ENCODE data around the gene TSACC.

The TSACC gene

DNA sequence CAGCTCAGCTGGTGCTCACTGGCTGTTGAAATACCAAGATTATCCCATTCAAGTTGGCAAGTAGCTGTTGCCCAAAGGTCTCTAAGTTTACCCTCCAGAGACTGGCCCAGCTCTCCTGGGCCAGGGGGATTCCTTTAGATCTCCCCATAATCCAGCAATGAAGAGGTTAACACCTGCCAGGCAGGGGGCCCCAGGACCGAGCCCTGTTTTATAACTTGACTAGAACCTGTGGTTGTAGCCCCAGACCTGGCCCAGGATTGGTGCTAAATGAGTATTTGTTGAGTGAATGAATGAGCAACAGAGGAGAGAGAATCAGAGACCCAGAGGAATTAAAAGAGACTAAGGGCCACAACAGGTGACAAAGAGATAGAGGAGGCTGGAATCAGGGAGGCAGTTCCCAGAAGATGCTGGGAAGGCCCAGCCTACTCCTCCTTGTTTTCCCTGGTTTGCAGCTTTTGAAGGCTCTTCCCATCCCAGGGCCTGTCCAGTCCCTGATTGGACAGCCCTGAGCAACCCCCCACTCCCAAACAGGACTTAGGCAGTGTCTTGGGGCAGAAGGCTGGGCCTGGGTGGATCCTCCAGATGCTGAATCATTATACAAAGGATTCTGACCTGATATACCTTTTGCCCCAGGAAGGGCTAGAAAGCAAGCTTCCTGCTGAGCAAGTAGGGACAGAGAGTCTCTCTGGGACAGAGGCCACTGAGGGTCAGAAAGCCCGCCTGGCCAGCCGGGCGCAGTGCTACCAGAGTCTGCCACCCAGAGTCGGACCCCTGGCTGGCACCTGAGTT lies 28.2 kb downstream of the TSACC start:
- TF ChIP-seq, protein P1, sequence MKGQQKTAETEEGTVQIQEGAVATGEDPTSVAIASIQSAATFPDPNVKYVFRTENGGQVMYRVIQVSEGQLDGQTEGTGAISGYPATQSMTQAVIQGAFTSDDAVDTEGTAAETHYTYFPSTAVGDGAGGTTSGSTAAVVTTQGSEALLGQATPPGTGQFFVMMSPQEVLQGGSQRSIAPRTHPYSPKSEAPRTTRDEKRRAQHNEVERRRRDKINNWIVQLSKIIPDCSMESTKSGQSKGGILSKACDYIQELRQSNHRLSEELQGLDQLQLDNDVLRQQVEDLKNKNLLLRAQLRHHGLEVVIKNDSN (IDR thresholded peaks at IDR 0.05) = no peak
- TF ChIP-seq TCF12 (IDR thresholded peaks at IDR 0.05; ENCODE audit: low read depth) (no peak), CEBPB (IDR thresholded peaks at IDR 0.05) (no peak), CREB1 (IDR thresholded peaks at IDR 0.05; ENCODE audit: low read depth) (no peak), EGR1 (IDR thresholded peaks at IDR 0.05) (no peak), RAD21 (IDR thresholded peaks at IDR 0.05; ENCODE audit: low read depth) (no peak), EP300 (IDR thresholded peaks at IDR 0.05; ENCODE audit: borderline replicate concordance) (no peak), FOXM1 (IDR thresholded peaks at IDR 0.05; ENCODE audit: borderline replicate concordance, low read depth) (no peak), YY1 (IDR thresholded peaks at IDR 0.05; ENCODE audit: low read depth) (no peak), TAF1 (IDR thresholded peaks at IDR 0.05; ENCODE audit: low read depth) (no peak), TEAD4 (IDR thresholded peaks at IDR 0.05) (no peak), NFIC (IDR thresholded peaks at IDR 0.05) (no peak)
- TF ChIP-seq, protein P2, sequence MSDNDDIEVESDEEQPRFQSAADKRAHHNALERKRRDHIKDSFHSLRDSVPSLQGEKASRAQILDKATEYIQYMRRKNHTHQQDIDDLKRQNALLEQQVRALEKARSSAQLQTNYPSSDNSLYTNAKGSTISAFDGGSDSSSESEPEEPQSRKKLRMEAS (IDR thresholded peaks at IDR 0.05) = no peak

DNA sequence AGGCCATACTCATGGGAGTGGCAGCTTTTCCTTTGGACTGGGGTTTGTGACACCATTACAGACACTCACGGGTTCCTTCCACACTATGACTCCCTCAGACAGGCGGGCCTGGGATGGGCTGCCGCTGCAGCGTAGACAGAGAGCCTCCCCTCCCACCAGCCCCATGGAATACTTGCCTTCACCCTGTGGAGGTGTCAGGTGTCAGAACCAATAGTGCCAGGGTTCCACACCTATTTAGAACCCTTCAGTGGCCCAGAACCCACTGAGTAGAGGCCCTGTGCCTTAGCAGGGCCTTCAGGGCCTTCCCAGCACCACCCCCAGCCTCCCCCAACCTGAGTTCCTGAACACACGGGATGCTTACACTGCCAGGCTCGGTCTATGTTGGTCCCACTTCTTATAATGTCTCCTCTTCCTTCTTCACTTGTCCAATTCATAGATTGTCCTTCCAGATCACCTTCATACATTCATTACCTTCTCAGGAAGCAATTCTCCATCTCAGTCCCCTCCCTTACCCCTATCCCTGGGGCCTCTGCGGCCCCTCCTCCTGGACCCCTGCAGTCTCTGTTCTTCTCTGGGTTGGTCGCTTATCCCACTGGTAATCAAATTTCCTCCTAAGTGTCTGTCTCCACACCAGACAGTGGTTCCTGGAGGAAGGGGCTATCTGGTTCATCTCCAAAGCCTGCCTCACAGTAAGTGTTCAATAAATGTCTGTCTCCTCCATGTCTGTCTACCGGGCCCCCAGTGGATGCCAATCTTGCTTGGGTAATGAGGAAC lies 29.2 kb downstream of the TSACC start:
- TF ChIP-seq TCF12 (IDR thresholded peaks at IDR 0.05; ENCODE audit: low read depth) = no peak
- TF ChIP-seq, protein P3, sequence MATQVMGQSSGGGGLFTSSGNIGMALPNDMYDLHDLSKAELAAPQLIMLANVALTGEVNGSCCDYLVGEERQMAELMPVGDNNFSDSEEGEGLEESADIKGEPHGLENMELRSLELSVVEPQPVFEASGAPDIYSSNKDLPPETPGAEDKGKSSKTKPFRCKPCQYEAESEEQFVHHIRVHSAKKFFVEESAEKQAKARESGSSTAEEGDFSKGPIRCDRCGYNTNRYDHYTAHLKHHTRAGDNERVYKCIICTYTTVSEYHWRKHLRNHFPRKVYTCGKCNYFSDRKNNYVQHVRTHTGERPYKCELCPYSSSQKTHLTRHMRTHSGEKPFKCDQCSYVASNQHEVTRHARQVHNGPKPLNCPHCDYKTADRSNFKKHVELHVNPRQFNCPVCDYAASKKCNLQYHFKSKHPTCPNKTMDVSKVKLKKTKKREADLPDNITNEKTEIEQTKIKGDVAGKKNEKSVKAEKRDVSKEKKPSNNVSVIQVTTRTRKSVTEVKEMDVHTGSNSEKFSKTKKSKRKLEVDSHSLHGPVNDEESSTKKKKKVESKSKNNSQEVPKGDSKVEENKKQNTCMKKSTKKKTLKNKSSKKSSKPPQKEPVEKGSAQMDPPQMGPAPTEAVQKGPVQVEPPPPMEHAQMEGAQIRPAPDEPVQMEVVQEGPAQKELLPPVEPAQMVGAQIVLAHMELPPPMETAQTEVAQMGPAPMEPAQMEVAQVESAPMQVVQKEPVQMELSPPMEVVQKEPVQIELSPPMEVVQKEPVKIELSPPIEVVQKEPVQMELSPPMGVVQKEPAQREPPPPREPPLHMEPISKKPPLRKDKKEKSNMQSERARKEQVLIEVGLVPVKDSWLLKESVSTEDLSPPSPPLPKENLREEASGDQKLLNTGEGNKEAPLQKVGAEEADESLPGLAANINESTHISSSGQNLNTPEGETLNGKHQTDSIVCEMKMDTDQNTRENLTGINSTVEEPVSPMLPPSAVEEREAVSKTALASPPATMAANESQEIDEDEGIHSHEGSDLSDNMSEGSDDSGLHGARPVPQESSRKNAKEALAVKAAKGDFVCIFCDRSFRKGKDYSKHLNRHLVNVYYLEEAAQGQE (IDR thresholded peaks at IDR 0.05; ENCODE audit: low read depth) = no peak

DNA sequence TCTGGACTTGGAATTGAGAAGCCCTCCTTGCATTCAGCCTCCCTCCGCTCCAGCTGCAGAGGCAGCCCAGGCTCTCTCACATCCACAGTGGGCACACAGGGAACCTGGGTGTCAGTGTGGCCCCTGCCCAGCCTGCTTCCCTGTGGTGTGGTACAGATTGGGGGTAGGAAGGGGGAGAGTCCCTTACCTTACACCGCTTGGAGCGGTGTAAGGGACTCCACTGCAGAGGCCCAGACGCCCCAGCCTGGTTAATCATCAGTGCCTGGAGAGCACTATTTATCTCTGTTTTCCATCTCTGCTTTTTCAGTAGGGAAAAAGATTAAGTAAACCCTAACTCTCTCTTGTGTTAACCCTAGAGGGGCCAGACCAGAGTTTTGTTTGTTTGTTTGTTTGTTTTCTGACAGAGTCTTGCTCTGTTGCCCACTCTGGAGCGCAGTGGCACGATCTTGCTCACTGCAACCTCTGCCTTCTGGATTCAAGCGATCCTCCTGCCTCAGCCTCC lies 29.9 kb downstream of the TSACC start:
- TF ChIP-seq, protein P1 (IDR thresholded peaks at IDR 0.05) = no peak
- TF ChIP-seq EGR1 (IDR thresholded peaks at IDR 0.05) = no peak
- TF ChIP-seq, protein P3 (IDR thresholded peaks at IDR 0.05; ENCODE audit: low read depth) = no peak

DNA sequence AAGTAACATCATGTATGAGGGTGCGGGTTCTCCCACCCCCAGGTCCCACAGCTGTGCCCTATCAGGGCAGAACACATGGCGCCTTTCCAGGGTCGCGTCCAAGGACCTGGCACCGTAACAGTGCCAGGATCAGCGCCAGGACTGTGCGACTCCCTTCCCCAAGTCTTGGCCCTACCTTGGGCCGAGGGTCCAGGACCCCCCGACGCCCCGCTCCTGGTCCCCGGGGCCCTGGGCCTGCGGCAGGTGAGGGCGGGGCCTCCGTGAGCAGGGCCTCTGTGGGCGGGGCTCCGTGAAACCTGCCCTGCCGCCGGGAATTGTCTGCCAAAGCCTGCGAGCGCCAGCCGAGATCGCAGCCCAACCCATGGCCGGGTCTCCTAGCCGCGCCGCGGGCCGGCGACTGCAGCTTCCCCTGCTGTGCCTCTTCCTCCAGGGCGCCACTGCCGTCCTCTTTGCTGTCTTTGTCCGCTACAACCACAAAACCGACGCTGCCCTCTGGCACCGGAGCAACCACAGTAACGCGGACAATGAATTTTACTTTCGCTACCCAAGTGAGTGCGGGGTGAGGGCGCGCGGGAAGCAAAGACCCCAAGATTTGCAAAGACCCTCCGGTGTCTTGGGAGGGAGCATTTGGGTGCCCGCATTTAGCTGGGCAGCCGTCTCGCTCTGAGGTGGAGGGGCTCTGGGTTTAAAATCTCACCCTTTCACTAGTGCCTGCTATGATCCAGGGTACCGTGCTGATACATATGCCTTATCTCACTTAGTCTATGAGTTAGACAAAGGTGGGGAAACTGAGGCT lies 30.8 kb downstream of the TSACC start, which contains the start of gene RHBG:
Gene RHBG, plus strand, starts transcription at position 323 of the 796 bp plus-strand sequence. Its CDS starts 39 bp downstream, at position 362.
- no peak for TF ChIP-seq TCF12 (IDR thresholded peaks at IDR 0.05; ENCODE audit: low read depth)
- TF ChIP-seq ZBTB7A (IDR thresholded peaks at IDR 0.05; ENCODE audit: low read depth) = peak; percentile 61; the same call in 1 of the 2 replicates

DNA sequence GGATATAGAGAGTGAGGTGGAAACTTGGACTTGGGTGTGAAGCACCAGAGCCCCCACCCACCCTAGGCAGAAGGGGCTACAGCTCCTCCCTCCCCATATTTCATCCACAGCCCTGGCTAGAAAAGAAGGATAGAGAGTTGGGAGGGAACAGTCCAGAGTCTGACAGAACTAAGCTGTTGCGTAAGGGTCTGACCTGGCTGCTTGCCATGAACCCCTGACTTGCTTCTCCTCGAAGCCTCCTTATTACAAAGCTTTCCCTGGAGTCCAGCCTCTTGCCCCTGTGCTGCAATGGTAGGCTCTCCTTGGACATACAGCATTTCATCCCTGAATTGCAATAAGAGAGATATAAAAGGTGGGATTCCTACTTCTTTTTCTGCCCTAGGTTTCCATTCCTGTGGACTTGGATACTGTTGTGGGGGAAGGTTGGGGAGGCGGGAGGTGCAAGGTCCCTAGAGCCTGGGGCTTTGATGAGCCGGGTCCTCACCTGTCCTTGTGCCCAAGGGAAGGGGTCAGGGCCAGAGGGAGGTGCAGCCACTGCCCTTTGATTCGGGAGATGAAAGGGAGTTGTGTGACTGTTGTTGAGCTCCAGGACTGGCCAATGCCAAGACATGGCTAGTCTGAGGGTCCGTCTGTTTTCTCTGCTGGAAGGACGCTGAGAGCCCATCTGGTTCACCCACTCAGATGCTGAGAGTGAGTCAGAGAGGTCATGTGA lies 33.4 kb downstream of the TSACC start:
- TF ChIP-seq CREB1 (IDR thresholded peaks at IDR 0.05; ENCODE audit: low read depth) = no peak
- TF ChIP-seq, protein P1 (IDR thresholded peaks at IDR 0.05) = peak; percentile 73
- no peak for TF ChIP-seq NFIC (IDR thresholded peaks at IDR 0.05)
- TF ChIP-seq FOXM1 (IDR thresholded peaks at IDR 0.05; ENCODE audit: borderline replicate concordance, low read depth) = no peak
- TF ChIP-seq TCF12 (IDR thresholded peaks at IDR 0.05; ENCODE audit: low read depth) = no peak
- TF ChIP-seq, protein P2 (IDR thresholded peaks at IDR 0.05) = no peak
- TF ChIP-seq EP300 (IDR thresholded peaks at IDR 0.05; ENCODE audit: borderline replicate concordance) = no peak

All from Ishikawa (cell line).